HepG2 (cell line): Measurements from ENCODE around the gene FOXR1. TPM values are rescaled to one million over a fixed set of nuclear protein-coding genes. Genes with fewer than 3 reads are reported as not detected.

Experiments used
- ATF7-NPFF ChIP-seq: sonication (generic); formaldehyde crosslinking; IDR thresholded peaks from 2 replicates; pipeline ENCODE4 v1.8.1; 2023; ENCODE audit warnings: mild to moderate bottlenecking, low read depth, missing genetic modification reagents, moderate library complexity
- ATRX ChIP-seq: sonication (generic); formaldehyde crosslinking; IDR thresholded peaks from 2 replicates; pipeline ENCODE4 v1.4.0; 2020; ENCODE audit warnings: missing genetic modification reagents, borderline replicate concordance
- GFI1 ChIP-seq: sonication (generic); formaldehyde crosslinking; IDR thresholded peaks from 2 replicates; pipeline ENCODE4 v1.5.0; 2020; ENCODE audit warnings: missing genetic modification reagents, mild to moderate bottlenecking, borderline replicate concordance
- HOXA3 ChIP-seq: sonication (generic); formaldehyde crosslinking; IDR thresholded peaks from 2 replicates; pipeline ENCODE4 v1.5.0; 2020; ENCODE audit warnings: missing genetic modification reagents
- NCOA2 ChIP-seq: sonication (generic); formaldehyde crosslinking; IDR thresholded peaks from 2 replicates; pipeline ENCODE4 v1.8.0; 2022; ENCODE audit warnings: inconsistent platforms
- NFATC3 ChIP-seq: sonication (generic); formaldehyde crosslinking; IDR thresholded peaks from 2 replicates; pipeline ENCODE4 v1.5.1; 2020; ENCODE audit warnings: mild to moderate bottlenecking, missing genetic modification reagents
- NFYB ChIP-seq: sonication (generic); formaldehyde crosslinking; IDR thresholded peaks from 2 replicates; pipeline ENCODE4 v1.4.0; 2020; ENCODE audit warnings: missing genetic modification reagents
- STAG1 ChIP-seq: sonication (generic); formaldehyde crosslinking; IDR thresholded peaks from 2 replicates; pipeline ENCODE4 v1.4.0; 2020; ENCODE audit warnings: missing genetic modification reagents
- TAF15 ChIP-seq: fragments of 200-400 bp; formaldehyde crosslinking; IDR thresholded peaks from one replicate; pipeline ENCODE4 v1.6.1; 2018; ENCODE audit warnings: mild to moderate bottlenecking, low read depth, low read length; ENCODE audit not compliant: poor library complexity, severe bottlenecking
- THAP9 ChIP-seq: sonication (generic); formaldehyde crosslinking; IDR thresholded peaks from 2 replicates; pipeline ENCODE4; 2020; ENCODE audit warnings: missing genetic modification reagents, mild to moderate bottlenecking, borderline replicate concordance
- ZNF44 ChIP-seq: sonication (generic); formaldehyde crosslinking; IDR thresholded peaks from 2 replicates; pipeline ENCODE4 v1.5.1; 2020; ENCODE audit warnings: mild to moderate bottlenecking, missing genetic modification reagents
- ZNF501 ChIP-seq: sonication (generic); formaldehyde crosslinking; IDR thresholded peaks from 2 replicates; pipeline ENCODE4 v1.5.1; 2020; ENCODE audit warnings: mild to moderate bottlenecking, moderate library complexity, missing genetic modification reagents
- ZNF598 ChIP-seq: sonication (generic); formaldehyde crosslinking; IDR thresholded peaks from 2 replicates; pipeline ENCODE4 v1.5.1; 2020; ENCODE audit warnings: mild to moderate bottlenecking, missing genetic modification reagents, borderline replicate concordance
- ZNF652 ChIP-seq: IDR thresholded peaks from 2 replicates; pipeline ENCODE4 v1.6.1; 2016; ENCODE audit warnings: low read depth, borderline replicate concordance
- ZNF784 ChIP-seq: sonication (generic); formaldehyde crosslinking; IDR thresholded peaks from 2 replicates; pipeline ENCODE4 v1.5.1; 2020; ENCODE audit warnings: missing genetic modification reagents, mild to moderate bottlenecking, borderline replicate concordance
- polyA plus RNA-seq, 8 experiments: library from polyadenylated mRNA; depleted of rRNA in 3 of 8; stranded (reverse) in 7 of 8; unstranded in 1 of 8; fragments of >200 nt; fragmentation: Illumina TruSeq in 4 of 8; extraction: Trizol in 4 of 8; gene quantifications; 2 replicates each; pipeline versions ENCODE4 v1.2.1 to v1.2.3, GENCODE V29; 2011 to 2016; ENCODE audit warnings: low read depth in 4 of 8, missing spikeins in 1 of 8, mixed read lengths in 1 of 8; ENCODE audit not compliant: insufficient read depth in 1 of 8
- total RNA-seq, 5 experiments: library from RNA; depleted of rRNA; stranded (reverse); fragments of >200 nt; fragmentation: Illumina TruSeq; extraction: Trizol; gene quantifications; 2 replicates each; pipeline ENCODE4 v1.2.3, GENCODE V29; 2016; ENCODE audit warnings: low read depth in 1 of 5
- TF ChIP-seq, protein P1 (sequence below): IDR thresholded peaks from 2 replicates; pipeline ENCODE4 v1.6.1; 2016
- TF ChIP-seq, protein P2 (sequence below), 2 experiments: sonication (generic) in 1 of 2; formaldehyde crosslinking in 1 of 2; IDR thresholded peaks; 2 replicates each; pipeline versions ENCODE4 v1.5.1 to v1.6.1; 2011 to 2020; ENCODE audit warnings: borderline replicate concordance in 1 of 2, low read depth in 1 of 2, low read length in 1 of 2, mild to moderate bottlenecking in 1 of 2, missing genetic modification reagents in 1 of 2, moderate library complexity in 1 of 2
- TF ChIP-seq, protein P3 (sequence below): sonication (generic); formaldehyde crosslinking; IDR thresholded peaks from 2 replicates; pipeline ENCODE4 v1.5.0; 2020; ENCODE audit warnings: missing genetic modification reagents
- TF ChIP-seq, protein P4 (sequence below): sonication (generic); formaldehyde crosslinking; IDR thresholded peaks from 2 replicates; pipeline ENCODE4 v1.8.1; 2023; ENCODE audit warnings: mild to moderate bottlenecking, missing genetic modification reagents

The FOXR1 gene
- total and polyA plus RNA-seq, 2 of the 13 experiments (the other 11 are each of a cell fraction or from before 2014, with no cell fraction given): not detected

GRCh38 chr11:118928101-118928869, 43.3 kb upstream of the FOXR1 start (continued):
- no peak for TF ChIP-seq ATF7-NPFF (CRISPR knock-in tag)
- TF ChIP-seq, protein P1, sequence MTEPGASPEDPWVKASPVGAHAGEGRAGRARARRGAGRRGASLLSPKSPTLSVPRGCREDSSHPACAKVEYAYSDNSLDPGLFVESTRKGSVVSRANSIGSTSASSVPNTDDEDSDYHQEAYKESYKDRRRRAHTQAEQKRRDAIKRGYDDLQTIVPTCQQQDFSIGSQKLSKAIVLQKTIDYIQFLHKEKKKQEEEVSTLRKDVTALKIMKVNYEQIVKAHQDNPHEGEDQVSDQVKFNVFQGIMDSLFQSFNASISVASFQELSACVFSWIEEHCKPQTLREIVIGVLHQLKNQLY (CRISPR knock-in tag): no peak
- TF ChIP-seq THAP9: 0 out of 2 replicates have a peak, but pooled peaks have one; percentile 20
- TF ChIP-seq NCOA2: 0 out of 2 replicates have a peak, but pooled peaks have one; percentile 19
- peak; percentile 75; the same call in 1 of the 2 replicates for TF ChIP-seq NFATC3 (CRISPR knock-in tag)
- TF ChIP-seq, protein P2, sequence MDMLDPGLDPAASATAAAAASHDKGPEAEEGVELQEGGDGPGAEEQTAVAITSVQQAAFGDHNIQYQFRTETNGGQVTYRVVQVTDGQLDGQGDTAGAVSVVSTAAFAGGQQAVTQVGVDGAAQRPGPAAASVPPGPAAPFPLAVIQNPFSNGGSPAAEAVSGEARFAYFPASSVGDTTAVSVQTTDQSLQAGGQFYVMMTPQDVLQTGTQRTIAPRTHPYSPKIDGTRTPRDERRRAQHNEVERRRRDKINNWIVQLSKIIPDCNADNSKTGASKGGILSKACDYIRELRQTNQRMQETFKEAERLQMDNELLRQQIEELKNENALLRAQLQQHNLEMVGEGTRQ (IDR thresholded peaks at IDR 0.05; ENCODE audit: low read depth, low read length): peak; percentile 42
- TF ChIP-seq, protein P2 (CRISPR knock-in tag; IDR thresholded peaks at IDR 0.05; ENCODE audit: borderline replicate concordance): 0 out of 2 replicates have a peak, but pooled peaks have one; percentile 21
- TF ChIP-seq ZNF44 (CRISPR knock-in tag): peak; percentile 82; the same call in 1 of the 2 replicates
- no peak for TF ChIP-seq TAF15
- no peak for TF ChIP-seq ATRX
- TF ChIP-seq STAG1 (CRISPR knock-in tag): peak; percentile 85
- TF ChIP-seq HOXA3: peak; percentile 41; the same call in 1 of the 2 replicates
- 0 out of 2 replicates have a peak, but pooled peaks have one; percentile 47 for TF ChIP-seq GFI1
- TF ChIP-seq ZNF501 (CRISPR knock-in tag): peak; percentile 61; the same call in 1 of the 2 replicates
- TF ChIP-seq ZNF652: peak; percentile 98
- peak; percentile 73; the same call in 1 of the 2 replicates for TF ChIP-seq ZNF598 (CRISPR knock-in tag)
- TF ChIP-seq, protein P3, sequence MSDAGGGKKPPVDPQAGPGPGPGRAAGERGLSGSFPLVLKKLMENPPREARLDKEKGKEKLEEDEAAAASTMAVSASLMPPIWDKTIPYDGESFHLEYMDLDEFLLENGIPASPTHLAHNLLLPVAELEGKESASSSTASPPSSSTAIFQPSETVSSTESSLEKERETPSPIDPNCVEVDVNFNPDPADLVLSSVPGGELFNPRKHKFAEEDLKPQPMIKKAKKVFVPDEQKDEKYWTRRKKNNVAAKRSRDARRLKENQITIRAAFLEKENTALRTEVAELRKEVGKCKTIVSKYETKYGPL (CRISPR knock-in tag): peak; percentile 75; the same call in 1 of the 2 replicates
- TF ChIP-seq, protein P4, sequence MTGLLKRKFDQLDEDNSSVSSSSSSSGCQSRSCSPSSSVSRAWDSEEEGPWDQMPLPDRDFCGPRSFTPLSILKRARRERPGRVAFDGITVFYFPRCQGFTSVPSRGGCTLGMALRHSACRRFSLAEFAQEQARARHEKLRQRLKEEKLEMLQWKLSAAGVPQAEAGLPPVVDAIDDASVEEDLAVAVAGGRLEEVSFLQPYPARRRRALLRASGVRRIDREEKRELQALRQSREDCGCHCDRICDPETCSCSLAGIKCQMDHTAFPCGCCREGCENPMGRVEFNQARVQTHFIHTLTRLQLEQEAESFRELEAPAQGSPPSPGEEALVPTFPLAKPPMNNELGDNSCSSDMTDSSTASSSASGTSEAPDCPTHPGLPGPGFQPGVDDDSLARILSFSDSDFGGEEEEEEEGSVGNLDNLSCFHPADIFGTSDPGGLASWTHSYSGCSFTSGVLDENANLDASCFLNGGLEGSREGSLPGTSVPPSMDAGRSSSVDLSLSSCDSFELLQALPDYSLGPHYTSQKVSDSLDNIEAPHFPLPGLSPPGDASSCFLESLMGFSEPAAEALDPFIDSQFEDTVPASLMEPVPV (CRISPR knock-in tag): no peak
- no peak for TF ChIP-seq ZNF784 (CRISPR knock-in tag)
- TF ChIP-seq NFYB (CRISPR knock-in tag): peak; percentile 90
